Activated CD4-positive, CD25-positive, alpha-beta regulatory T cell treated with anti-CD3 and anti-CD28 coated beads, Interleukin-2, amount 50 U/mL, for 72 hours (primary cell): ENCODE data around the gene COMT.

Experiments used
- DNase-seq: peaks from one replicate; pipeline ENCODE4 v3.0.0; 2021

Gene COMT

DNA sequence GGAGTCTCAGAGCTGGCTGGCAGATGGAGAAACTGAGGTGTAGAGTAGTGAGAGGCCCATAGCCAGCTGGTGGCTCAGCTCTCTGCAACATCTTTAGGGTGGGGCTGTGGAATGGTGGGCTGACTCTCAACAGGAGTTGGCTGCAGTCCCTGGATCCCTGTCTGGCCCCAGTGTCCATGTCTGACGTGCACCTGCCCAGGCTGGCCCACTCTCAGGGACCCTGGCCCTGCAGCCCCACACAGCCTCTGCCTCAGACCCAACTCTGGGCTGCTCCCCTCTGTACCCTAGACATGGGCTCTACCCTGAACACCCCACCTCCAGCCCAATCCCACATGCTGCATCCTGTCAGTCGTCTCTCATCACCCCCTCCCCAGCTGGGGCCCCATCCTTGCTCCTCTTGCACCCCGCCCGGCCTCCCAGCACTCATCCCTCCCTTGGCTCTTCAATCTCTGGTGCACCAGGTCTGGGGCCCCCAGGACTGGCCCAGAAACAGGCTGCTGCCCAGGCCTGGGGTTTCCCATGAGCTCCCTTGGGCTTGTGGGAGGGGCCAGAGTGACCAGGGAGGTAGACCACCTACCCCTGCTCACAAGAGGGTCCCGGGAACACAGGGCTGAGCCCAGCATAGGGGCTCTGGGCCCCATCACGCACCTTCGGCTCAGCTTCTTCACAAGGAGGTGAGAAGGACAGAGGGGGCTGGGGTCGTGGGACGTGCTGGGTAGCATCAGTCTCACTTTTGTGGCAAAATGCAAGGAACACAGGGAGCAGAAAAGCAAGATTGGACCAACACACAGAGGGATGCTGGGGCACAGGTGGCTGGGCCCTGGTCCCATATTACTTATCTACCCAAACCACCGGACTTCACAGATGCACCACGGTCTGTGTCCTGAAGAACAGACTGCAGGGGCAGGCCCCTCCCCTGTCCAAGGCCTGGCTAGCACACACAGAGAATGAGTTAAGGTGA is 43.6 kb downstream of the COMT start:
- no peak for DNase-seq

DNA sequence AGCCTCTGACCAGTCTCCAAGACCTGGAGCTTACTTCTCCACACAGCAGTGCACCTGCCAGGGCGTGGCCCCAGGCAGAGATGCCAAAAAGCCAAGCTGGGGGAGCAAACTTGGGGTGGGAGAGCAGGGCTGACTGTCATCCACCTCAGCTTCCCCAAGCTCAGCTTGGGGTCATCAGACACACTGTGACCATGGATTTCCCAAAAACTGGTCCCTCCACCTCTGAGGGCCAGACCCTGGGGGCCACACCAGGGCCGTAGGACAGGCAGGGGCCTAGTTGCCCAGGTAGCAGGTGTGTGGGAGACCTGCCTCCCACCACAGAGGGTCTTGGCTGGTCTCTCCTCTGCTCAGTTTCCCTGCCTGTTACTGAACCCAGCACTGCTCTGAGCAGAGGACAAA is 44.4 kb downstream of the COMT start:
- DNase-seq: no peak

DNA sequence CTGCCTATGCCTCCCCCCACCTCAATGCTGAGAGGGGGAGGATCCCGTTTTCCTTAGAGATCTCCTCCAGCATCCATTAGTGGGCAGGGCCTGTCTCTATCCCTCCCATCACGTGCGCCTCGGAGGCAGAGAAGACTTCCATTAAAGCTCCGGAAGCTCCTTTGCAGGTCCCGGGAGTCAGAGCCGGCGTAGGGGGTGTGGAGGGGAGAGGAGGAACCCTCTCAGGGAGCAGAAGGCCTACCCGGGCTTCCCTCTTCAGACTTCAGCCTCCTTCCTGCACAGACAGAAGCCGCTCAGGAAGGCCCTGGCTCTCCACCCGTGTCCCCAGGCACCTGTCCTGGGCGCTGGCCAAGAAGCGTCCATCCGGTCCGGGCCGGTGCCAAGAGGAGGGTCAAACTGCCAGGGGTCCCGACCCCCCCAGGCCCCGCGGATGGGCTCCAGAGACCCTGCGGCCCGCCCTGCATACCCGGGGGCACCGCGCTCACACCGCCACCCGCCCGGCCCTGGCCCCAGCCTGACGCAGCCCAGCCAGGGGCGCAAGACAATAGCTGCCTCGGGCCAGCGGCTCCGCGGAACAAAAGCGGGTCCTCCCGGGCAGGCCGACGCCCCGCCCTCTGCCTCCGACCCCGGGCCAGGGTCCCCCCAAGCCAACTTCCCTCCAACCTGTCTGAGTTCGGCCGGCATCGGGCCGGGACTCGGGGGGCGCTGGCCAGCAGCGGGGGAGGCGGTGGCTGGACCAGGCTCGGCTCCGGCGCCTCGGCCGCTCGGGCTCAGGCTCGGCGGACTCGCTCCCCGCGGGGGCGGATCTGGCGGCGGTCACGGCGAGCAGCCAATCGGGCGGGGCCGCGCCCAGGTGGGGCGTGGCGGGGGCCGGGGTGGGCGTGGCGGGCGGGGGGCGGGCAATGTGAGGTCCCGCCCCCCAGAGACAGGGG is 45.1 kb downstream of the COMT start:
- DNase-seq: peak; percentile 76

DNA sequence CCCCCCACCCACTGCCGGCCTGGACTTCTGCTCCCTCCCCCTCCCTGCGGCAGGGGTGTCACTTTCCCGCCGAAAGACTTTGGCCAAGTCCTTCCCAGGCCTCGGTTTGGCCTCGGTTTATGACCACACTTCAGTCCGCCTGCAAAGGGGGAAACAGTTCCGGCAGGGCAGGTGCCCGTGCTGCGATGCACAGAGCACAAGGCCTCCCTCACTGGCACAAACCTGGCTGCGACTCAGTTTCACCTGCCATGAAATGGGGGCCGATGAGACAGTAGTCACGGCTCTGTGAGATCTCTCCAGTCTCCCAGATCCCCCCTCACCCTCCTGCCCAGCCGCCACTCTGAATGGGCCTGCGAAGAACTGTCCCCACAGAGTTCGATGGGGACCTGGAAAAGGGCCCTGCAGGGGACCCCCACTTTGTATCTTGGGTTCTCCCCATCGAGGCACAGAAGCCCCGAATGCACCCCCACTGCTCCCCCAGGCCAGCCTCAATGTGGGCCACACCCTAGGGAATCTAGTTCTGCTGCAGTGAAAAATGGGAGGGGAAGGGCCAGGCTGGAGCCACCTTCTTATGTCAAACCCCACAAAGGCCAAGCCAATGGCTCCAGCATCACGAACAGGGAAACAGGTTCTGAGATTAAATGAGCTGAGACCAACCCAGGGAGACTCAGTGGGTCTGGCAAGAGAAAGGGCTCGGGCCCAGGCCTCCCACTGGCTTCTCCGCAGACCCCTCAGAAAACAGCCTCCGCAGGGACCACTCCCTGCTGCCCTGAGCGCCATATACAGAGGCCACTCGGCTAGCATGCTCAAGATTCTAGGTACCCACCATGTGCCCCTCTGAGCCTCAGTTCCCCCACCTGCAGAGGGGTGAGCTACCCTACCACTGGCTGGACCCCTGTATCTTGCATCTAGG is 46.1 kb downstream of the COMT start:
- no peak for DNase-seq

DNA sequence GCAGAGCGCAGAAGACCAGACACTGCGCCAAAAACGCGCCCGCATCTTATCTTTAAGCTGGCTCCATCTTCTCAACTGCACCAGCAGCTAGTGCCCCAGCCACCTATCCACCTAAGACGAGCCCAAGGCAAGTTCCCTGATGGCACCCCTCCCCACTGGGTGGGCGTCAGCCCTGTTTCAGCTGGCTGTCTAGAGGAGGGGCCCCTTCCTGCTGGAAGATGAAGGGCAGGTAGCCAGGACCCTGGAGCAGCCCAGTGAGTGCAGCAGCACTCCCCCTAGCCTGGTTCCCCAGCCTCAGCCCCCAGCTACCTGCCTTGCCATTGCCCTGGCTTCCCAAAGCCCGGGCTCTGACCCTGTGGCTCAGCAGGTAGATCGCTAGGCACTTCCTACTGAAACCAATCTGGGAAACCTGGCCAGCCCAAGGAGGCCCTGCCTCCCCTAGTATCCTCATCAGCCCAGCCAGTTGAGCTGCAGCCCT is 46.8 kb downstream of the COMT start:
- no peak for DNase-seq

DNA sequence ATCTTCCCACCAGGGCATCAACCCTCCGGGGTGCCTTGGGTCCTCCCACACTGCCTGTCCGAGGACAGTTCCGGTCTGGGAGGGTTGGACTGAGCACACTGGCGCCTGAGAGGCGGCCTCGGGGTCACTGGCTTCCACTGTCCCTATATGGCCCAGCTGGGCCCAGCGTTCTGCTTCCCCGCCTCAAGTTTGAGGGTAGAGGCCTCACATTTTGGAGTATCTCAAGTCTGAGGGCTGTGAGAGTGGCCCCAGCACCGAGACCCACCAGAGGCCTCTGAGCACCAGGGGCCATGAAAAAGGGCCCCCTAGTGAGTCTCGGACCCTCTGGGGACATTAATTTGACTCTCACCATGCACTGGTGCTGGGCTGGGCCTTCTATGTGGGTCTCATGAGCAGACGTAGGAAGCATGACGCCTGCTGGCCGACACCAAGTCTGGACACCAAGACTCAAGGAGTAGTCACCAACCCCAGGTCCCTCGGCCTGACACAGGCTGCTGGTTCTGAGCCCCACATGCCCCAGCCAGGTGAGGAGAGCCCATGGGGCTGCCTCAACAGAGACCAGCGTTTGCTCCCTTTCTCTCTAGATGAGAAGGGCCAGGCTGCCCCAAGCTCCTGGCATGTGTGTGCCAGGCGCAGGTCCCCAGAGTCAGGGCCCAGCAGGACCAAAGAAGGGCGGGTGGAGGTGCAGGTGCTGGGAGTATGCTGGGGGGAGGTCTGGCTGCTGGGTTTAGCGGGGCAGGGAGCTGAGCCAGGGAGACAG is 47.6 kb downstream of the COMT start:
- DNase-seq: no peak

DNA sequence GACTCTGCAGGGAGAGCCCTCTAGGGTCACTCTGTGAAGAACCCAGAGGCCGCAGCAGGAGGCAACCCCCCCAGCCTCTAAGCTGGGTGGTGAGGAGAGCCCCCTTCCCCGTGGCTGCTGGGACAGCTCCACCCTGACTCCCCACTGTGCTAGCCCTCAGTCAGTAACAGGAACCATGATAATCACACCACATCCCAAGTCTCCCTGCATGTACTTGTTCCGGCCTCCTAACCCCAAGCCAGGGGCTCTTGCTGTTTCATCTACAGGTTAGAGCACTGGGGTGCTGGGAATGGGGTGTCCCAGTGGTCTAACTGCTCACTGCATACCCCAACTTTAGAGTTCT is 48.1 kb downstream of the COMT start:
- DNase-seq: no peak

DNA sequence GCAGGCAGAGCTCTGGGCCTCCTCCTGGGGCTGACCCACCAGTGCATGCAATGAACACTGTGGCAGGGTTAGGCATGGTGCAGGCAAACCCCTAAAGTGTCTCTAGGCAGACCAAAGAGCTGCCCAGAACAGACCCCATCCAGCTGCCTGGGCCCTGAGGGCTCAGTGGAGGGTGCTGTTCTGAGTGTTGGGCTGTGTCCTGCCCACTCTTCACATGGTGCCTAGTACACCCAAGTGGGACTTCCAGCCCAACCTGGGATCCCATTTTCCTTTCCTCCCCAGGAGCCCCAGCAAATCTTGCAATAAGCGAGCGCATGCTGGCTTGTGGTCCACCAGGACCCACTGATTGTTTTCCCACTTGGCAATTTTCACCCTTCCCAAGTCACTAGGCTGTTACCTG is 48.6 kb downstream of the COMT start:
- DNase-seq: no peak

DNA sequence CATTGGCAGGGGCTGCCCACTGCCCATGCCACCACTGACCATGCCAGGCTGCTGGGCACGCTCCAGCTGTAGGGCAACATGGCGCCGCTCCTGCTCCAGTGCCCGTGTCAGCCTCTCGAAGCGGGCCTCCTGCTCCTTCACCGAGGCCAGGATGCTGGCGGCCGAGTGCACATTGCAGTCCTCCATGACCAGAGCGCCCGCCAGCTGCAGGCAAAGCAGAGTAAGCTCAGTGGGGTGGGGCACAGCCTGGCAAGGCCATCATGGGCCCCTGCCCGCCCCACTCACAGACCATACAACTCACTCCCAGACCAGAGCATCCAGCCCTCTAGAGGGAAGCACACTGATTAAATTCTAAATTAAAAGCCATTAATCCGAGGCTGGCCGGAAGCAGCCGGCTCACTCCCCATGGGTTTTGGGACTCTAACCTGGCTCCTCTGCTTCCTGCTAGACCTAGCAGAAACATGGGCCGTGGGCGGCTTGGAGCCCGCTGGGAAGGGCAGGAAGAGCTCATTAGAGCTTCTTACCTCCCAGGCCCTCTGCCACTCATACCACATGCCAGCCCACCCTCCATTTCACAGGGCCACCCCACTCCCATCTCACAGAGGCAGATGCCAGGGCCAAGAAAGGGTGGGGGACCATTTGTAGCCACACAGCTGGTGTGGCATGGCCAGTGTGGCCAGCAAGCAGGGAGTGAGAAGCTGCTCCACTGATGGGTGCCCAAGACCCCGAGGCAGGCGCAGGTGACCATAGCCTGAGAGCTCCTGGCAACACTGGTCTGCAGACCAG is 49.2 kb downstream of the COMT start:
- no peak for DNase-seq

DNA sequence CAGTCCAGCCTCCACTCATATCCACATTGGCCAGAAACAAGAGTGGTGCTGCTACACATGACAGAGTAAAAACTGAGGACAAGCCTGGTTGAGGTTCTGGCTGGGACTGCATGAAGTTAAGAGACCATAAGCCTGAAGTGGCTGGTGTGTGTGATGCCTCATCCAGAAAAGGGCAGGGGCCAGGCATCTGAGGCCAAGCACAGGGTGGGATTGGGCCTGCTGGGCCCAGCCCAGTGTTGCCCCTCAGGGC is 49.7 kb downstream of the COMT start:
- DNase-seq: no peak

DNA sequence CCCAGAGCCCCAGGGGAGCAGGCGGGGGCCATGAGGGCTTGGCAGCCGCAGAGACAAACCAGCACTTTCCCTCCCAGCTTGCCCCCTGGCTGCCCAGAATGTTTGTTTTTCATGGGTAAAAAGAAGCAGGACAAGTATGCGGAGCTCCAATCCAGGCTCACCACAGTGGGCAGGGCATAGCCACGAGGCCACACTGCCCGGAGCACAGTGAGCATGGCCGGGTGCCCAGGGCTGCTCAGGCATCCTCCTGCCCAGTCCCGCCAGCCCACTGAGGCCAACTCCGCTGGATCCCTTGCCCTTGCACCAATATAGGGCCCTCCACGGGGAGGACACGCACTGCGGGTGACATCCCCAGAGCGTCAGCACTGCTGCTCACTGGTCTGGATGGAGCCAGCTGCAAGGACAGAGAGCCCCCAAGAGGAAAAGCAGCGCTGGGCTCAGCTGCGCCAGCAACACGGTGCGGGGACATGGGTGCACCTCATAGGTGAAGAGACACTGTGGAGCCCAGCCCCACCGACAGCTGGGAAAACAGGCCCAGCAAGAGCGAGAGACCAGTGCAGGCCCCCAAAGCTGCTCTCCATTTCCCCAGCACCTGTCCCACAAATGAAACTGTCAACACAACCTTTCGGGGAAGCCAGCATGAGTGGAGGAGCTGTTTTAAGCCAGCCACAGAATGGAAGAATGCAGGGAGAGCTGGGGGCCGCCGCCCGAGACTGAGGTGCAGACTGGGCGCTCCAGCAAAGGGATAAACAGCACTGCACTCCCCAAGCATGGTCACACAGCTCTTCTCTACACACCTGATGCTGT is 50.3 kb downstream of the COMT start:
- no peak for DNase-seq

DNA sequence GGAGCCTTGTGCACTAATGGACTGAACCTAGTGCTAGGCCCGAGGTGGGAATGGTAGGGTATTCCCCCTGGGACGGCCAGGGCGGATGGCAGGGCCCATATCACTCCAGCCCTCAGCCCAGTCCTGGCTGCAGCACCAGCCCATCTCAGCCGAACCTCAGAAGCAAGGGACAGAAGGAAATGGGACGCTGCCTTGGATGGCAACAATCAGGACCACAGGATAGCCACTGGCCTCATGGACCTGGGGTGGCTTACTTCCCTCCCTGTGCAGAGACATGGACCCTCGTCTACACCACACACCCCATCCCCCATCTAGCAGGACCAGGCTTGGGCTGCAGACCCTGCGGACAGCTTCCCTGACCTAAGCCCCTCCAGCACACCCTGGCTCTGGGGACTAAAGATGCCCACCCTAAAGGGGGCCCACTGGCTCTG is 50.9 kb downstream of the COMT start:
- DNase-seq: no peak

DNA sequence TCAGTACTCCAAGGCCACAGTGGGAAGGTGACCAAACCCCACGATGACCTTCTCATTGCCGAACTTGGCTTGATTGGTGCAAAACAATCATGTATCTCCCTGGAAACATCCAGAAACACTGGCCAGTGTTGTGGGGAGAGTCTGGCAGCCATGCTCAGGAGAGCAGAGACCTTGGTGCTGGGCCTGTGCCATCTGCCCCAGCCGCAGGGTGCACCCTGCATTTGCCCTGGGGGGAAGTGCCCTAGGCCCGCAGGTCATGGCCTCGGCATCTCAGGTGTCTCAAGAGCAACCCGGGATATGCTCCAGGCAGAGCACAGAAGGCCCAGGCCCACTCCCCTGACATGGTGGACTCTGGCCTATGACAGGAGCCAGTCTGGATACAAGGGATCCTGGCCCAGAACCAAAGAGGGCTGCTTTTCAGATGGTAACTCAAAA is 51.4 kb downstream of the COMT start:
- DNase-seq: no peak

DNA sequence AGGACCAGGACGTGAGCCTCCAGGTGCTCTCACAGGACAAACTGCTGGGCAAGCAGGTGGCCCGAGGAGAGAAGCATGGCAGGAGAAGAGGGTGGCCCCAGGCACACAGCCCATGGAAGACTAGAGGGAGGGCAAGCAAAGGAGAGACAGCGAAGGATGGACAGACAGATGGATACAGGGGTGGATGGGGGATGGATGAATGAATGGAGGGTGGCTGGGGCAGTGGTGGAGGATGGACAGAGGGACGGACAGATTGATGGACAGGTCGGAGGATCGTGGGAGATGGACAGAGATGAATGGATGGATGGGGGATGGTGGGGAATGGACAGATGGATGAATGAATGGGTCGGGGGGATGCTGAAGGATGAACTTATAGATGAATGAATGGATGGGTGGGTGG is 52.4 kb downstream of the COMT start:
- DNase-seq: no peak

DNA sequence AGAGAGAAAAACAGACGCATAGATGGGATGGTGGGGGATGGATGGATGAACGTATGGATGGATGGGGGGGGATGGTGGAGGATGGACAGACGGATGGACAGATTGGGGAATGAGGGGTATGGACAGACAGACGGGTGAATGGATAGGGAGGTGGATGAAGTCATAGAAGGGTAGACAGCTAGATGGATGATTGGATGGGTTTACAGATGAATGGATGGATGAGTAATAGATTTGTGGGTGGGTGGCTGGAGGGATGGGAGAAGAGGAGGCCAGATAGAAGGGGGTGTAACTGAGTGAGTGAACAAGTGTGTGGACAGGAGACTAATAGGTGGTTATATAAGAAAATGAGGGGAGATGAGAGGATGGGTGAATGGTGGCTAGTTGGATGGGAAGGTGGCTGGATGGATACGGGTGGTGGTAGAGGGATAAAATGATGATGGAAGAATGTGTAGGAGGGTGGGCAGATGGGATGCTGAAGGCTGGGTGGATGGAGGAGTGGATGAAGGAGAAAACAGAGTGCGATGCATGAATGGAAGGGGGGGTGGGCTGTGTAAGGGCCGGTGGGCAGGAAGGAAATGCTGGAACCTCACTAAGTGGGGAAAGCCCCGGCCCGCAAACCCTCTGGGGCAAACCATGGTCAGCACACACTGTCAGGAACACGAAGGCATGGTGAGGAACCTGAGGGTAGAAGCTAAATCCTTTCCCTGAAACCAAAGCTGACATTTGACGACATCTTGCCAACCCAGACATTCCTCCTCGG is 53.5 kb downstream of the COMT start:
- DNase-seq: no peak

DNA sequence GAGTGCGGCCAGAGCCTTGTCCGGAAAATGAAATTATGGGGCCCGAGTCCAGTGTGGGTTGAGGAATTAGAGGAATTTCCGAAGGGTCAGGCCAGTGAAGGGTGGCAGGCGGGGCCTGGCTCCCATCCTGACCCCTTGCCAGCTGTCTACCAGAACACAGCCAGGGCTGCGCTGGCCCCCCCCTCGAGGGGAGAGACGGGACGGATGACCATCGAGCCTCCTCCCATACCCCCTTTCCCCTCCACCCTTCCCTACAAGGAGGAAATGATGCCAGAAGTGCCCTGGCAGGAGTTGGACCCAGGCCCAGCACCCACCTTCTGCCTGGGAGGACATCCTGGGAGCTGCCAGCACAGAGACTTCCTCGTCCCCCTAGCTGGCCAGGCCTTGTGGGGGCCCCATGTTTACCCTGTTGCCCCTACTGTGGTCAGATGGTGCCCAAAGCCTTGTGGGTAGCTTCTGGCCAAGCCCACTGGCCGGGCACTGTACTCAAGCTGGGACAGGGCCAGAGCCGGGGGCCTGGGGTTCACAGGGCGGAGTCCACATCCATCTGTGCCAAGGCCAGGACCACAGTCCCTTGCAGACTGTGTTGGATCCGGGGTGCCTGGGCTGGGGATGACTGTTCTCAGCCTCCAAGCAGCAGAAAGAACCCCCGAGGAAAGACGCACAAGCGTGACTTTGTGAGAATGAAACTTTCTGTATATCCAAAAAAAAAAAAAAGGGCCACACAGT is 54.2 kb downstream of the COMT start:
- DNase-seq: no peak

DNA sequence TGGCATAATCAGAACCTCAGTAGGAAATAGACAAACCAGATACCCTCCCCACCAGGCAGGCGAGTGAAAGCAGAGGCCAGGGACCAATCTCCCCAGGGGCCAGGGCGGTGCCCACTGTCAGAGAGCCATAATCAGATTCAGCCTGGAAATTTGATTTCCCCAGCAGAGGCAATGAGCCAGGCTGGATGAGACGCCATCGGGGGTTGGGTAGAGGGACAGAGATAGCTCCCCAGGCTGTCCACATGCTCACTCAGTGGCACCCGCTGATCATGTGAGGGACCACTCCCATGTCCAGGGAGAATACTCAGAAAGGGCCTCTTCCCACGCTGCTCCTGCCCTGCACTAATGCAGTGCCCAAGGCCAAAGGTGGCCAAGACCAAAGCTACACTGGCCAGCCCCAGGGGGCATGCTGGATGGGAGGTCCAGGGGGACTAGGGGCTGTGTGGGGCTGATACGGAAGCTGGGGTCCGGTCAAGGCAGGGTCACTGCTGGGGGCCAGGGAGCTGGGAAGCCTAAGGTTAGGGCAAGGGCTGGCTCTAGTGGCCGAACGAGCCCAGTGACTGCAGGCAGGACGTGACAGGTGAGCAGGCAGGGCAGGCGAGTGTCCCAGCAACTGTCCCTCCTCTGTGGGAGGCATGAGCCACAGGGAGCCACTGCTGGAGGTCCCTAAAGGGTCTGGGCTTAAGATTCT is 55.3 kb downstream of the COMT start:
- no peak for DNase-seq

DNA sequence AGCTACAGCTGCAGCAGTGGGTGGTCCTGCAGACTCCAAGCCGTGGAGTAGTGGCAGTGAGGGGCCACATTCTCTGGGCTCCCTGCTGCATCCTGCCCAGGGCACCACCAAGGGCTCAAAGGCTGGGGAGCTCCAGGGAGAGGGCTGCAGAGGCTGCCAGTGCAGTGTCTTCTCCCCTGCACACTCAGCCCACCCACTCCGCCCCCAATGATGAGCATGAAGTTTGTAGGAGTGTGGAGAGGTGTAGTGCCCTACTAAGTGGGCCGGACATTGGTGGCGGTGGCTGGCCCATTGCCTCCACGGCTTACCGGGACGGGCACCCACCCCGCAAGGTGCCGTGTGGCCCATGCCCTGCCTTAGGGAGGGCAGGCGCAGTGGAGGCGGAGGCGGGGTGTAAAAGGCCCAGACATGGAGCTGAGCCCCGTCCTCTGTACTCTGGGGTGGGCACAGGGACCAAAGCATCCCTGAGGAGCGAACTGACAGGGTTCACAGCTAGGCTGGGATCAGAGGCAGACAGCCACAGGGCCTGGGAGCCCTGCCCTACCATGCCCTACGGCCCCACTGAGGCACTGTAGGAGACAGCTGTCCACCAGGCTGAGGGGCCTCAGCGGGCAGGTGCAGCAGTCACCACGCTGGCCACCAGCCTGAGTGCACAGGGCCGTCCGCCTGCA is 56.1 kb downstream of the COMT start:
- no peak for DNase-seq
